T-cell (primary cell): ENCODE data around the gene CRKL. TPM values are rescaled to one million over a fixed set of nuclear protein-coding genes. Genes with fewer than 3 reads are reported as not detected.

Experiments used
- ATAC-seq, 4 experiments: fragments of 200-7000 bp in 3 of 4; fragments of 150-1000 bp in 1 of 4; cut with Tn5 transposase; replicated peaks in 1 of 4; 1 replicate in 3 of 4; 2 replicates in 1 of 4; pipeline ENCODE4 v1.10.0; 2021; ENCODE audit warnings: moderate library complexity in 3 of 4, mild to moderate bottlenecking in 2 of 4, moderate number of reproducible peaks in 1 of 4
- CTCF ChIA-PET, 2 donors: fragments of 300-600 bp; sonication (Branson Sonifier 250); formaldehyde crosslinking; loops; one replicate each; lab custom pipeline; 2022; ENCODE audit warnings: antibody characterized with exemption in 2 of 2; lab: Charles Lee
- POLR2A ChIA-PET, 2 donors: fragments of 300-600 bp; sonication (Branson Sonifier 250); formaldehyde crosslinking; loops; one replicate each; lab custom pipeline; 2022; ENCODE audit warnings: antibody characterized with exemption in 2 of 2; lab: Charles Lee
- DNase-seq, 35 experiments: peaks; one replicate each; pipeline versions ENCODE4 v3.0.0 to v3.0.0-alpha.2; 2013 to 2023
- H3K27ac ChIP-seq: one replicate; pipeline ENCODE4 v1.5.1; 2013; ENCODE audit warnings: low read length
- H3K27me3 ChIP-seq, 2 experiments: replicated peaks in 1 of 2; 1 replicate in 1 of 2; 2 replicates in 1 of 2; pipeline versions ENCODE4 v1.6.1 to v1.7.0; 2013; ENCODE audit warnings: low read length in 1 of 2, mixed read lengths in 1 of 2; ENCODE audit not compliant: control insufficient read depth in 2 of 2, insufficient read depth in 2 of 2; ENCODE audit errors: extremely low read depth in 1 of 2
- H3K36me3 ChIP-seq, 2 donors: 1 replicate in 1 of 2; 2 replicates in 1 of 2; pipeline versions ENCODE4 v1.6.1 to v1.7.0; 2013; ENCODE audit warnings: low read length in 1 of 2; ENCODE audit not compliant: control insufficient read depth in 2 of 2, insufficient read depth in 1 of 2; ENCODE audit errors: extremely low read depth in 1 of 2
- H3K4me1 ChIP-seq, 2 experiments: 1 replicate in 1 of 2; 2 replicates in 1 of 2; pipeline versions ENCODE4 v1.6.1 to v1.7.0; 2013; ENCODE audit warnings: low read length in 2 of 2, mixed read lengths in 1 of 2; ENCODE audit not compliant: insufficient read depth in 2 of 2, control insufficient read depth in 1 of 2; ENCODE audit errors: extremely low read depth in 1 of 2
- H3K4me3 ChIP-seq, 2 donors: 1 replicate in 1 of 2; 2 replicates in 1 of 2; pipeline versions ENCODE4 v1.5.1 to v1.7.0; 2013; ENCODE audit warnings: mild to moderate bottlenecking in 2 of 2, low read length in 1 of 2, moderate library complexity in 1 of 2; ENCODE audit not compliant: control insufficient read depth in 1 of 2; ENCODE audit errors: extremely low read depth in 1 of 2
- H3K9me3 ChIP-seq: 2 replicates; pipeline ENCODE4 v1.7.0; 2013
- H3K27ac Mint-ChIP-seq, 2 donors: one replicate each; pipeline ENCODE4 v1.8.0; 2020 to 2021; ENCODE audit warnings: mild to moderate bottlenecking in 2 of 2, mixed read lengths in 2 of 2
- H3K27me3 Mint-ChIP-seq, 2 donors: one replicate each; pipeline ENCODE4 v1.8.0; 2021 to 2022; ENCODE audit warnings: mixed read lengths in 2 of 2
- H3K36me3 Mint-ChIP-seq: one replicate; pipeline ENCODE4 v1.8.0; 2021; ENCODE audit warnings: mixed read lengths
- H3K4me1 Mint-ChIP-seq, 3 donors: one replicate each; pipeline ENCODE4 v1.8.0; 2020 to 2022; ENCODE audit warnings: mixed read lengths in 3 of 3, mild to moderate bottlenecking in 1 of 3
- H3K4me3 Mint-ChIP-seq, 3 donors: one replicate each; pipeline ENCODE4 v1.8.0; 2020 to 2022; ENCODE audit warnings: mild to moderate bottlenecking in 3 of 3, mixed read lengths in 3 of 3, moderate library complexity in 3 of 3
- H3K9me3 Mint-ChIP-seq, 3 donors: one replicate each; pipeline ENCODE4 v1.8.0; 2020 to 2022; ENCODE audit warnings: mixed read lengths in 3 of 3
- WGBS: methylation state at CpG from one replicate; pipeline ENCODE4 v1.1.5; 2013; ENCODE audit warnings: missing lambda C conversion rate; ENCODE audit not compliant: insufficient coverage; 5-methylcytosine and 5-hydroxymethylcytosine counted together
- total RNA-seq, 35 experiments: library from RNA in 6 of 35; stranded (reverse) in 6 of 35; fragments of 120-200 nt in 1 of 35; gene quantifications; one replicate each; pipeline versions ENCODE4 v1.2.1 to v1.2.4 and lab custom pipeline; 2013 to 2026

The CRKL gene
- total RNA-seq, 5 donors from 2014 or later (not counting 1 experiment from before 2014, with no cell fraction given), result 41.7 to 87.7 (median 85.4) TPM

DNA sequence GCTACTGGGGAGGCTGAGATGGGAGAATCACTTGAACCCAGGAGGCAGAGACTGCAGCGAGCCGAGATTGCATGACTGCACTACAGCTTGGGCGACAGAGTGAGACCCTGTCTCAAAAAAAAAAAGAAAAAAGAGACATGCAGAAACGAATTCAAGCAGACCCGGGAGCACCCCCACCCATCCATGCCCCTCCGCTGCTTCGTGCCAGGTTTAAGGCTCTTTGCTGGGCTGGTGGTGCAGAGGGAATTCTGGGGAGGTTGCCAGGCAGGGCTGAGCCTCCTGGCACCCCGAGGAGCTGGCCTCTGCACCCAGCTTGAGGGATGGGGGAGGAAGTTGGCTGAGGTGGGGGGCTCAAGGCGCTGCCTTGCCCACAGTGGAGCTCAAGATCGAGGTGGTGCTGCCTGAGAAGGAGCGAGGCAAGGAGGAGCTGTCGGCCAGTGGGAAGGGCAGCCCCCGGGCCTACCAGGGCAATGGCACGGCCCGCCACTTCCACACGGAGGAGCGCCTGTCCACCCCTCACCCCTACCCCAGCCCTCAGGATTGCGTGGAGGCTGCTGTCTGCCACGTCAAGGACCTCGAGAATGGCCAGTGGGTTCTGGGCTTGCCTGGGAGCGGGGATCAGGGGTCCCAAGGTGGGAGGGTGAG lies 55.8 kb downstream of the CRKL start:
- WGBS, result 20% methylated on average over 1 of the region's 21 CpGs
- ChIA-PET CTCF (no interaction called here), POLR2A (interaction anchor here in 1 of 2 donors (0.5 kb wide), 1 partner anchor 29 kb away, joined by 4 read pairs; no protein-coding TSS in a partner anchor)

DNA sequence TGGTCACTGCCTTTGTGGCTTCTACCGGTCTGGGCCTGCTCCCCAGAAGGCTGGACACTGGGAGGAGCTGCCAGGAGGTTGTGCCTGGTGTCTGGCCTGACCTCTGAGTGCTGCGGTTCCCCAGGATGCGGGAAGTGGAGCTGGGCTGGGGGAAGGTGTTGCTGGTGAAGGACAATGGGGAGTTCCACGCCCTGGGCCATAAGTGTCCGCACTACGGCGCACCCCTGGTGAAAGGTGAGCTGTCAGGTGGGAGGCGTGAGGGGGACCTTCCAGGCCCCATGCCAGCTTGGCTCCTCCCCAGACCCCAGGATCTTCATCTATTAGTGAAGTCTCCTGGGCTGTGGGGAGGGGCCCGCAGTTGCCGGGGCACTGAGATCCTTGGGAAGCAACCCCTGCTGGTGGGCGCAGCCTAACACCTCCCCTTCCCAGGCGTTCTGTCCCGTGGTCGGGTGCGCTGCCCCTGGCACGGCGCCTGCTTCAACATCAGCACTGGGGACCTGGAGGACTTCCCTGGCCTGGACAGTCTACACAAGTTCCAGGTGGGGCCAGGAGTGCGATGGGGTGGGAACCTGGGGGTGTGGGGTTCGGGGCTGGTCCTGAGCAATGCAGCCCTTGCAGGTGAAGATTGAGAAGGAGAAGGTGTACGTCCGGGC lies 56.6 kb downstream of the CRKL start:
- POLR2A ChIA-PET, result no interaction called here
- Histone ChIP-seq H3K27me3 (peaks cover 0 to 31% of the 10 kb centered on the region in 2 experiments), H3K27ac (no peak overlapping the region), H3K4me1 (no peaks in the 10 kb centered on the region), H3K36me3 (no peaks in the 10 kb centered on the region), H3K4me3 (no peak overlapping the region), H3K9me3 (no peaks in the 10 kb centered on the region)
- 90% methylated on average over 11 of the region's 21 CpGs for WGBS
- CTCF ChIA-PET, result interaction anchor here in 1 of 2 donors (0.8 kb wide), 1 partner anchor 36 kb away, joined by 3 read pairs; no protein-coding TSS in a partner anchor
- ATAC-seq (no peak), DNase-seq (no peak)
- Mint-ChIP-seq H3K36me3 (no peaks in the 10 kb centered on the region), H3K27me3 (peaks cover 0 to 2% of the 10 kb centered on the region in 2 donors), H3K9me3 (no peaks in the 10 kb centered on the region), H3K4me1 (peaks cover under 1 to 1% (median under 1%) of the 10 kb centered on the region in 3 donors), H3K4me3 (no peak overlapping the region), H3K27ac (no peak overlapping the region)

More for the DNA sequence above, 55.8 kb downstream of the CRKL start:
- no peaks in the 10 kb centered on the region for H3K4me1 ChIP-seq
- ATAC-seq, result no peak
- peaks cover 0 to 25% of the 10 kb centered on the region in 2 experiments for H3K27me3 ChIP-seq
- H3K9me3 ChIP-seq, result no peaks in the 10 kb centered on the region
- H3K36me3 Mint-ChIP-seq, result no peaks in the 10 kb centered on the region
- H3K27ac ChIP-seq, result no peak overlapping the region
- H3K36me3 ChIP-seq, result no peaks in the 10 kb centered on the region
- no peak for DNase-seq
- H3K27me3 Mint-ChIP-seq, result peaks cover 0 to 2% of the 10 kb centered on the region in 2 donors
- H3K4me3 Mint-ChIP-seq, result no peak overlapping the region
- no peaks in the 10 kb centered on the region for H3K9me3 Mint-ChIP-seq
- no peaks in the 10 kb centered on the region for H3K4me1 Mint-ChIP-seq
- no peak overlapping the region for H3K4me3 ChIP-seq
- no peak overlapping the region for H3K27ac Mint-ChIP-seq

DNA sequence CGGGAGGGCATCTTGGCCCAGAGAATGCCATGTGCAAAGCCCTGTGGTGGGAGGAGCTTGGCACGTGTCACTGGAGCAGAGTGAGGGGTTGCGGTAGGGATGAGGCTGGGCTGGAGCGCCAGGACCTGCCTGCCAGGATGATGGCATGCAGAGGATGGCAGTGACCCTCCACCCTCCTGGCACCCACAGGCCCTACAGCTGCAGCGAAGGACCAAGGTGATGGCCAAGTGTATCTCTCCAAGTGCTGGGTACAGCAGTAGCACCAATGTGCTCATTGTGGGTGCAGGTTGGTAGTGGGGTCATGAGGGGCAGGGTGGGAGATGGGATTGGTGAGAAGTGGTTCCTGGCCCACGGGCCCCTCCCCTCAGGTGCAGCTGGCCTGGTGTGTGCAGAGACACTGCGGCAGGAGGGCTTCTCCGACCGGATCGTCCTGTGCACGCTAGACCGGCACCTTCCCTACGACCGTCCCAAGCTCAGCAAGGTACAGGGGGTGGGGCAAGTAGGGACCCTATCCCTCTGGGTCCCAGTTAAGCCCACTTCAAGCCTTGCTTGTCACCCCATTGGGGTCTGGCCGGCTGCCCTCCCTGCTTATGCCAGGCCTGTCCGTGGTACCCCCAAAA lies 57.2 kb downstream of the CRKL start:
- H3K4me1 Mint-ChIP-seq, result peaks cover 6 to 8% (median 7%) of the 10 kb centered on the region in 3 donors
- H3K4me1 ChIP-seq, result peaks cover 0 to 7% of the 10 kb centered on the region in 2 experiments
- 89% methylated on average over 3 of the region's 16 CpGs for WGBS
- peaks cover 0 to 37% of the 10 kb centered on the region in 2 experiments for H3K27me3 ChIP-seq
- no peaks in the 10 kb centered on the region for H3K9me3 Mint-ChIP-seq
- no peak overlapping the region for H3K4me3 ChIP-seq
- CTCF ChIA-PET, result interaction anchor here (0.5 to 0.8 kb wide), 2 partner anchors 37 to 556 kb away, joined by 3 read pairs; no protein-coding TSS in a partner anchor
- H3K36me3 ChIP-seq, result no peaks in the 10 kb centered on the region
- POLR2A ChIA-PET, result no interaction called here
- no peak overlapping the region for H3K27ac ChIP-seq
- no peaks in the 10 kb centered on the region for H3K9me3 ChIP-seq
- H3K27ac Mint-ChIP-seq, result no peak overlapping the region
- no peak for ATAC-seq
- no peaks in the 10 kb centered on the region for H3K36me3 Mint-ChIP-seq
- H3K4me3 Mint-ChIP-seq, result no peak overlapping the region
- no peak for DNase-seq
- peaks cover 0 to 2% of the 10 kb centered on the region in 2 donors for H3K27me3 Mint-ChIP-seq

DNA sequence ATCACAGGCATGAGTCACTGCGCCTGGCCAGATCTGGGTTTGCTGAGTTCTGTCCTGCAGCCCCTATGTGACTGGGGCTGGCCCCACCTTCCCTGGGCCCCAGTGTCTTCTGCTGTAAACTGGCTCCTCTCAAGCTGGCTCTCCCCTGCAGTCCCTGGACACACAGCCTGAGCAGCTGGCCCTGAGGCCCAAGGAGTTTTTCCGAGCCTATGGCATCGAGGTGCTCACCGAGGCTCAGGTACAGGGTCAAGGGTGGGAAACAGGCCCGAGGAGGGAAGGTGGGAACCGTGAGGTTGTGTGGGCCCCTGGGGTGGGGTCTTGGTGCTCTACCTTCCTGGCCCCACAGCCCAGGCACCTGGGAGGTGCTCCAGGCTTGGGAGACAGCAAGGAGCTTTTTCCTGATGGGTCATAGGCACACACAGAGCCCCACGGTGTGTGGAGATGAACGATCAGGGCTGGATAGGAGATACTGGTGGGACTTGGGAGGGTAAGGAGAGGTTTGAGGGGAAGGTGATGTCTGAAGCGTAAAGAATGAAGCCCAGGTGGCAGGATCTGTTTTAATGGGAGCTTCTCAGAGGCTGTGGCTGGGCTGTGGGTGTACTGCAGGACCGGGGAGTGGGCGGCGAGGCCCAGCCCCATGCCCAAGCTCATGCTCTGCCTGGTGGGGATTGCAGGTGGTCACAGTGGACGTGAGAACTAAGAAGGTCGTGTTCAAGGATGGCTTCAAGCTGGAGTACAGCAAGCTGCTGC lies 58.5 kb downstream of the CRKL start:
- DNase-seq, result no peak
- Histone ChIP-seq H3K4me1 (peaks cover 0 to 20% of the 10 kb centered on the region in 2 experiments), H3K4me3 (no peak overlapping the region), H3K36me3 (no peaks in the 10 kb centered on the region), H3K27me3 (peaks cover 0 to 38% of the 10 kb centered on the region in 2 experiments), H3K9me3 (no peaks in the 10 kb centered on the region), H3K27ac (no peak overlapping the region)
- Mint-ChIP-seq H3K27me3 (peaks cover 0 to 2% of the 10 kb centered on the region in 2 donors), H3K36me3 (no peaks in the 10 kb centered on the region), H3K4me3 (no peak overlapping the region), H3K9me3 (no peaks in the 10 kb centered on the region), H3K27ac (no peak overlapping the region), H3K4me1 (peaks cover 16 to 18% (median 17%) of the 10 kb centered on the region in 3 donors)
- ChIA-PET CTCF (no interaction called here), POLR2A (no interaction called here)
- WGBS, result 76% methylated on average over 14 of the region's 14 CpGs
- no peak for ATAC-seq

DNA sequence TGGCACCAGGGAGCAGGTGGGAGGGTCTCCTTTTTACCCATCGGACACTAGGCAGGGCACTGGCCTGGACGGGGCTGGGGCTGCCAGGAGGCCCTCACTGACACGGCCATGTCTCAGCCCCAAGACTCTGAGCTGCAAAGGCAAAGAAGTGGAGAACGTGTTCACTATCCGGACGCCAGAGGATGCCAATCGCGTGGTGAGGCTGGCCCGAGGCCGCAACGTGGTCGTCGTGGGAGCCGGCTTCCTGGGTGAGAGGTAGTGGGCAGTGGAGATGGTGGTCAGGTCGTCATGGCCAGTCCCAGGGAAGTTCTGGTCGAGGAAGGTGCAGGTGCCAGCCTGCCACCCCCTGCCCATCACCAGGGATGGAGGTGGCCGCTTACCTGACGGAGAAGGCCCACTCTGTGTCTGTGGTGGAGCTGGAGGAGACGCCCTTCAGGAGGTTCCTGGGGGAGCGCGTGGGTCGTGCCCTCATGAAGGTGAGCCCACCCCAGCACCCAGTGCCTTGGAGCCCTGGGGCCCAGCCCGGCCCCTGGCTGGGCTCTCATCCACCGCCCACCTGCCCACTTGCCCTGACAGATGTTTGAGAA lies 59.2 kb downstream of the CRKL start:
- H3K27me3 Mint-ChIP-seq, result peaks cover 0 to 2% of the 10 kb centered on the region in 2 donors
- H3K4me3 Mint-ChIP-seq, result no peak overlapping the region
- H3K36me3 Mint-ChIP-seq, result no peaks in the 10 kb centered on the region

More for the DNA sequence above, 59.2 kb downstream of the CRKL start:
- ChIA-PET CTCF (no interaction called here), POLR2A (no interaction called here)
- Histone ChIP-seq H3K9me3 (no peaks in the 10 kb centered on the region), H3K27ac (no peak overlapping the region), H3K4me1 (peaks cover 3 to 26% of the 10 kb centered on the region in 2 experiments), H3K36me3 (no peaks in the 10 kb centered on the region), H3K4me3 (no peak overlapping the region), H3K27me3 (peaks cover 0 to 38% of the 10 kb centered on the region in 2 experiments)
- no peak for ATAC-seq
- no peak overlapping the region for H3K27ac Mint-ChIP-seq
- no peak for DNase-seq
- no peaks in the 10 kb centered on the region for H3K9me3 Mint-ChIP-seq
- WGBS, result 72% methylated on average over 9 of the region's 24 CpGs
- peaks cover 23 to 25% (median 24%) of the 10 kb centered on the region in 3 donors for H3K4me1 Mint-ChIP-seq
